ENCODE results near the gene ACSF3. TPM values are rescaled to one million over a fixed set of nuclear protein-coding genes. Genes with fewer than 3 reads are reported as not detected.

Gene ACSF3
- total and polyA plus RNA-seq, 2 of the 4 experiments (the other 2 are of a cell fraction) = 9.5 to 14.2 TPM

- Histone ChIP-seq H3K23ac (ENCODE audit: low read depth, low read length) (no peak overlapping the region), H2AK5ac (ENCODE audit: low read depth, low read length) (no peak overlapping the region), H3K9me3 (ENCODE audit: control insufficient read depth, insufficient read depth, low read length) (no peaks in the 10 kb centered on the region), H3K36me3 (ENCODE audit: control insufficient read depth, insufficient read depth, low read length) (peaks cover 38% of the 10 kb centered on the region), H3K9ac (ENCODE audit: low read depth, low read length) (no peak overlapping the region), H3K27me3 (ENCODE audit: control insufficient read depth, insufficient read depth, low read length) (no peaks in the 10 kb centered on the region), H2BK5ac (ENCODE audit: low read depth, low read length, poor library complexity, severe bottlenecking) (no peak overlapping the region), H4K91ac (ENCODE audit: insufficient read depth, low read depth, low read length) (no peak overlapping the region), H3K18ac (ENCODE audit: low read depth, low read length) (no peak overlapping the region), H2AFZ (replicated peaks; ENCODE audit: low read length, poor library complexity) (no peak overlapping the region), H3K4me2 (ENCODE audit: low read depth, low read length) (no peak overlapping the region), H2BK120ac (ENCODE audit: low read depth, low read length) (no peak overlapping the region), H4K8ac (ENCODE audit: low read depth in 2 of 2, low read length in 2 of 2) (no peak overlapping the region), H4K20me1 (ENCODE audit: insufficient read depth, low read length) (no peaks in the 10 kb centered on the region), H2BK20ac (ENCODE audit: low read depth, low read length) (no peak overlapping the region), H3K27ac (ENCODE audit: insufficient read depth, low read length) (no peak overlapping the region), H2BK15ac (ENCODE audit: low read depth, low read length) (no peak overlapping the region), H3K79me1 (ENCODE audit: low read depth in 1 of 2, low read length in 2 of 2) (0 out of 4 replicates have a peak, but pooled peaks cover 0 to 2% of the 10 kb centered on the region in 2 experiments), H3K14ac (replicated peaks; ENCODE audit: low read depth, low read length) (no peak overlapping the region), H3K4me3 (ENCODE audit: insufficient read depth, low read depth, low read length) (no peak overlapping the region), H4K5ac (ENCODE audit: low read depth, low read length) (no peak overlapping the region), H3K56ac (ENCODE audit: extremely low read depth, insufficient read depth, low read length) (no peak overlapping the region), H2AK9ac (replicated peaks; ENCODE audit: low read depth, low read length, poor library complexity) (no peak overlapping the region), H3K9me1 (ENCODE audit: insufficient read depth, low read length) (no peaks in the 10 kb centered on the region), H3K4me1 (ENCODE audit: control insufficient read depth, insufficient read depth, low read length) (no peaks in the 10 kb centered on the region), H3K4ac (ENCODE audit: low read depth, low read length) (no peak overlapping the region)
- 91% methylated on average over 12 of the region's 30 CpGs; no CpG with 5 or more reads in 1 of the 2 experiments for WGBS, 2 experiments (ENCODE audit: extremely low coverage in 2 of 2, insufficient read length in 1 of 2)
- TF ChIP-seq MXI1 (IDR thresholded peaks at IDR 0.05; ENCODE audit: borderline replicate concordance, low read depth, low read length) (no peak), RAD21 (IDR thresholded peaks at IDR 0.05; ENCODE audit: low read length) (no peak), CHD1 (IDR thresholded peaks at IDR 0.05; ENCODE audit: low read depth, low read length) (no peak), RFX5 (IDR thresholded peaks at IDR 0.05; ENCODE audit: low read depth, low read length) (no peak), FOS (IDR thresholded peaks at IDR 0.05; ENCODE audit: low read depth, low read length) (no peak), POLR2A (IDR thresholded peaks at IDR 0.05; ENCODE audit: low read depth, low read length) (no peak), MAFK (IDR thresholded peaks at IDR 0.05; ENCODE audit: low read depth, low read length) (no peak), CTCF (conservative IDR thresholded peaks at IDR 0.05; ENCODE audit: low read depth, low read length) (no peak), NFE2L2 (IDR thresholded peaks at IDR 0.05; ENCODE audit: low read depth, low read length) (no peak), BHLHE40 (IDR thresholded peaks at IDR 0.05; ENCODE audit: low read depth, low read length) (no peak), RCOR1 (IDR thresholded peaks at IDR 0.05; ENCODE audit: insufficient replicate concordance, low read length) (no peak), USF2 (IDR thresholded peaks at IDR 0.05; ENCODE audit: low read depth, low read length) (no peak), SMC3 (IDR thresholded peaks at IDR 0.05; ENCODE audit: low read depth, low read length) (no peak), CEBPB (IDR thresholded peaks at IDR 0.05; ENCODE audit: low read depth, low read length) (no peak), ELK1 (IDR thresholded peaks at IDR 0.05; ENCODE audit: borderline replicate concordance, low read depth, low read length) (no peak), MAZ (IDR thresholded peaks at IDR 0.05; ENCODE audit: borderline replicate concordance, low read depth, low read length) (no peak)
- dilution Hi-C loops (cut with HindIII; ENCODE audit: low sequenced_read_pairs, unreplicated experiment) (no loop called here), in situ Hi-C loops (cut with MboI; ENCODE audit: low sequenced_read_pairs) (no loop called here), intact Hi-C loops (cut with micrococcal nuclease) (no loop called here)
- CTCF ChIA-PET = no interaction called here
- no TSS peak for BruUV-seq (replicated peaks)
- DNase-seq (no peak), ATAC-seq (ENCODE audit: low read depth) (no peak)
- POLR2A ChIA-PET (ENCODE audit: unreplicated experiment) = no interaction called here
Measured at GRCh38 chr16:89138843-89139520, 45.3 kb downstream of the ACSF3 start.
